HCT116 (cell line): ENCODE data around the gene YIPF2. TPM values are rescaled to one million over a fixed set of nuclear protein-coding genes. Genes with fewer than 3 reads are reported as not detected.

Experiments used
- ATAC-seq: fragments of 200-7000 bp; cut with Tn5 transposase; 2 replicates; pipeline ENCODE4 v1.9.1; 2020; ENCODE audit warnings: mild to moderate bottlenecking, moderate library complexity
- BruUV-seq: library from RNA; stranded (reverse); fragments of 400-500 nt; replicated peaks from 2 replicates; lab custom pipeline; 2021; lab: Mats Ljungman, UMichigan
- CTCF ChIA-PET: fragments of 300-600 bp; sonication (Branson Sonifier 250); formaldehyde crosslinking; loops from one replicate; lab custom pipeline; 2021; ENCODE audit warnings: antibody characterized with exemption; lab: Charles Lee
- POLR2A ChIA-PET: fragments of 300-600, 350-600 bp; sonication (Branson Sonifier 250); formaldehyde crosslinking; loops from one replicate; lab custom pipeline; 2021; ENCODE audit warnings: antibody characterized with exemption; lab: Charles Lee
- RAD21 ChIA-PET, 2 experiments: fragments of 300-600 bp; sonication (Branson Sonifier 250); formaldehyde crosslinking; loops; one replicate each; lab custom pipeline; 2023; ENCODE audit warnings: low total read pairs in 2 of 2; ENCODE audit not compliant: uncharacterized antibody in 2 of 2, unreplicated experiment in 2 of 2, low non-redundant PET in 1 of 2; lab: Charles Lee
- DNase-seq: peaks from one replicate; pipeline ENCODE4 v3.0.0-alpha.2; 2010; ENCODE audit warnings: low read depth, low spot score
- H2AFZ ChIP-seq: fragments of 200-600 bp; shearing (Covaris generic), sonication (generic); 2 replicates; pipeline ENCODE4 v1.6.1; 2017; ENCODE audit warnings: low read depth, mixed run types, mixed read lengths, antibody characterized with exemption, low read length; ENCODE audit not compliant: poor library complexity, severe bottlenecking
- H3K27ac ChIP-seq: 2 replicates; pipeline ENCODE4 v1.5.1; 2012; ENCODE audit warnings: low read depth, low read length
- H3K27me3 ChIP-seq: fragments of 200-600 bp; sonication (generic); 2 replicates; pipeline ENCODE4 v1.6.1; 2016; ENCODE audit warnings: mixed run types, low read length, mixed read lengths; ENCODE audit not compliant: insufficient read depth
- H3K36me3 ChIP-seq, 2 experiments: fragments of 200-500 bp in 1 of 2; fragments of 200-600 bp in 1 of 2; sonication (Bioruptor generic) in 1 of 2; sonication (generic) in 1 of 2; 2 replicates each; pipeline versions ENCODE4 v1.5.1 to v1.6.1; 2014 to 2016; ENCODE audit warnings: low read length in 2 of 2, inconsistent platforms in 1 of 2, mixed read lengths in 1 of 2, mixed run types in 1 of 2; ENCODE audit not compliant: insufficient read depth in 2 of 2, control insufficient read depth in 1 of 2
- H3K4me1 ChIP-seq, 2 experiments: fragments of 200-600 bp in 1 of 2; sonication (generic) in 1 of 2; 2 replicates each; pipeline versions ENCODE4 v1.5.1 to v1.6.1; 2012 to 2017; ENCODE audit warnings: low read length in 2 of 2, inconsistent platforms in 1 of 2, mild to moderate bottlenecking in 1 of 2, mixed read lengths in 1 of 2, mixed run types in 1 of 2, moderate library complexity in 1 of 2; ENCODE audit not compliant: insufficient read depth in 2 of 2, control insufficient read depth in 1 of 2
- H3K4me2 ChIP-seq: fragments of 200-600 bp; sonication (generic); 2 replicates; pipeline ENCODE4 v1.6.1; 2017; ENCODE audit warnings: mixed run types, low read length, mixed read lengths
- H3K4me3 ChIP-seq, 2 experiments: fragments of 200-600 bp in 1 of 2; sonication (generic) in 1 of 2; replicated peaks in 1 of 2; 2 replicates each; pipeline ENCODE4 v1.5.1; 2011 to 2016; ENCODE audit warnings: low read length in 2 of 2, control low read depth in 1 of 2, low read depth in 1 of 2, mild to moderate bottlenecking in 1 of 2, mixed read lengths in 1 of 2, mixed run types in 1 of 2
- H3K79me2 ChIP-seq: fragments of 200-600 bp; sonication (generic); 2 replicates; pipeline ENCODE4 v1.6.1; 2017; ENCODE audit warnings: mild to moderate bottlenecking, mixed run types, low read length, moderate library complexity, mixed read lengths; ENCODE audit not compliant: insufficient read depth
- H3K9ac ChIP-seq: fragments of 200-600 bp; sonication (generic); 2 replicates; pipeline ENCODE4 v1.6.1; 2016; ENCODE audit warnings: low read length, mixed read lengths
- H3K9me2 ChIP-seq: fragments of 200-600 bp; sonication (generic), shearing (Covaris generic); 2 replicates; pipeline ENCODE4 v1.6.1; 2017; ENCODE audit warnings: mixed run types, mild to moderate bottlenecking, moderate library complexity; ENCODE audit not compliant: insufficient read depth
- H3K9me3 ChIP-seq, 2 experiments: fragments of 200-500 bp in 1 of 2; fragments of 200-600 bp in 1 of 2; sonication (Bioruptor generic) in 1 of 2; sonication (generic) in 1 of 2; 2 replicates each; pipeline ENCODE4 v1.6.1; 2014 to 2017; ENCODE audit warnings: low read length in 2 of 2, mixed read lengths in 2 of 2, inconsistent platforms in 1 of 2, low read depth in 1 of 2, mild to moderate bottlenecking in 1 of 2, mixed run types in 1 of 2, moderate library complexity in 1 of 2; ENCODE audit not compliant: control insufficient read depth in 1 of 2, insufficient read depth in 1 of 2
- H4K20me1 ChIP-seq: fragments of 200-600 bp; sonication (generic), shearing (Covaris generic); 2 replicates; pipeline ENCODE4 v1.6.1; 2017; ENCODE audit warnings: mixed run types, mild to moderate bottlenecking, moderate library complexity; ENCODE audit not compliant: insufficient read depth
- CEBPB ChIP-seq: IDR thresholded peaks from 2 replicates; pipeline ENCODE4 v1.6.1; 2012; ENCODE audit warnings: low read depth
- EGR1 ChIP-seq: IDR thresholded peaks from 2 replicates; pipeline ENCODE4 v1.6.1; 2012; ENCODE audit warnings: low read depth
- ELF1 ChIP-seq: IDR thresholded peaks from 2 replicates; pipeline ENCODE4 v1.6.1; 2012; ENCODE audit warnings: low read depth, borderline replicate concordance
- FOSL1 ChIP-seq: IDR thresholded peaks from 2 replicates; pipeline ENCODE4 v1.6.1; 2012; ENCODE audit warnings: low read depth
- JUND ChIP-seq: IDR thresholded peaks from 2 replicates; pipeline ENCODE4 v1.6.1; 2012
- POLR2AphosphoS5 ChIP-seq: IDR thresholded peaks from 2 replicates; pipeline ENCODE4 v1.6.1; 2011; ENCODE audit warnings: mild to moderate bottlenecking, low read depth, low read length, moderate library complexity
- RAD21 ChIP-seq: IDR thresholded peaks from 2 replicates; pipeline ENCODE4 v1.6.1; 2012; ENCODE audit warnings: low read depth, mild to moderate bottlenecking
- SIN3A ChIP-seq: IDR thresholded peaks from 2 replicates; pipeline ENCODE4 v1.6.1; 2012; ENCODE audit warnings: low read depth
- TCF7L2 ChIP-seq: IDR thresholded peaks from 2 replicates; pipeline ENCODE4 v1.7.0; 2011; ENCODE audit warnings: borderline replicate concordance, inconsistent platforms; ENCODE audit not compliant: insufficient read depth, insufficient read length; ENCODE audit errors: extremely low read depth
- ZNF274 ChIP-seq: fragments of 200-500 bp; sonication (Bioruptor generic); IDR thresholded peaks from 2 replicates; pipeline ENCODE4 v1.6.1; 2014; ENCODE audit warnings: mild to moderate bottlenecking, low read depth, low read length, inconsistent platforms
- intact Hi-C: fragments of 100-400 bp; cut with micrococcal nuclease; formaldehyde crosslinking; loops from 2 replicates; pipeline ENCODE4 v1.10.0; 2022
- total RNA-seq: library from RNA; stranded (reverse); gene quantifications from one replicate; pipeline ENCODE4 v1.2.1, GENCODE V29; 2021; ENCODE audit not compliant: unreplicated experiment
- TF ChIP-seq, protein P1 (sequence below): IDR thresholded peaks from 2 replicates; pipeline ENCODE4 v1.6.1; 2011; ENCODE audit warnings: mild to moderate bottlenecking, low read length, moderate library complexity; ENCODE audit not compliant: insufficient replicate concordance; ENCODE audit errors: extremely low read depth

YIPF2 gene
- total RNA-seq, 1 experiment from 2014 or later, result 44.7 TPM

DNA sequence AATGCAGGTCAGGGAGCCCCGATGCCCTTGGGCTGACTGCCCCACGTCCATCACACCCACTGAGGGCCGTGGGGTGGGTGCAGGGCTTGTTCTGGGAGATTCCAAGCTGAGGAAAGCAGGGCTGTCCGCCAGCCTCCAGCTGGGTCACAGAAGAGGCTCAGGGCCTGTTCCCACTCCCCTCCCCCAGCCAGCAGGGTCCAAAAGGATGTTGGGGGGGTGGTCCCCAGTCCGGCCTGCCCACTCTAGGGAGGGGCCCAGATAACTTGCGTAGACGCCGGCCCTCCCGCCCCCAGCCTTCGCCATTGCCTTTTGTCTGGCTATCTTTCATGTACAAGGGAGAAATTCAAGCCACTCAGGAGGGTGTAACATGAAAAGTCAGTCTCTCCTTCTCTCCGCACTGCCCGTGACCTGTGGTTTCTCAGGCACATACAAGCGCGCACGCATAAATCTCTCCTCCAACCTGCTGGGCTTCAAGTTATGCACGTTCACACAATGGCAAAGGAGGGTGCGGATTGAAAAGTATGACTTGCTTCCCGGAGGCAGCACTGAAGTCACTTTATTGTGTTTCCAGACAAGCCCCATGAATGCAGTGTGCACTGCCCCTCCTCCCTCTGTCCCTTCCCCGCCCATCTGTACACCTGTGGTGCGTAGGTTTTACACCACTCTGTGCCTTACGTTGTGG, 36.9 kb downstream of the YIPF2 start:
- no TSS peak for BruUV-seq
- Histone ChIP-seq H3K9me3 (no peaks in the 10 kb centered on the region), H3K36me3 (no peaks in the 10 kb centered on the region), H3K27ac (no peak overlapping the region), H2AFZ (no peak overlapping the region), H3K4me3 (no peak overlapping the region), H3K4me2 (no peak overlapping the region), H3K9ac (no peak overlapping the region), H3K27me3 (no peaks in the 10 kb centered on the region), H3K9me2 (no peaks in the 10 kb centered on the region), H3K4me1 (peaks cover 11 to 21% of the 10 kb centered on the region in 2 experiments), H4K20me1 (no peaks in the 10 kb centered on the region), H3K79me2 (peaks cover 91% of the 10 kb centered on the region)
- ChIA-PET CTCF (no interaction called here), RAD21 (no interaction called here), POLR2A (no interaction called here)
- intact Hi-C loops, result no loop called here
- TF ChIP-seq TCF7L2, result no peak
- TF ChIP-seq ELF1, result no peak
- no peak for TF ChIP-seq RAD21
- no peak for DNase-seq
- no peak for ATAC-seq

DNA sequence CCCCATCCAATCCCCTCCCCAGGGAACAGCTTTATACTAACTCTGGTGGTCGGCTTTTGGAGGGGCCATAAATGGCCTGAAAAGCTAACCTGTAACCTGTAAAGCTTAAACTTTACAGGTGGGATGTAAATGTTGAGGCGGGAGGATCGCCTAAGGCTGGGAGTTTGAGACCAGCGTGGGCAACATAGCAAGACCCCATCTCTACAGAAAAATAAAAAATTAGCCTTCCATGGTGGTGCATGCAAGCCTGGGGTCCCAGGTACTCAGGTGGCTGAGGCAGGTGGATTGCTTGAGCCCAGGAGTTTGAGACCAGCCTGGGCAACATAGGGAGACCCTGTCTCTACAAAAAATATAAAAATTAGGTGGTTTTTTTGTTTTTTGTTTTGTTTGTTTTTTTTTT, 38.6 kb downstream of the YIPF2 start:
- Histone ChIP-seq H3K4me2 (no peak overlapping the region), H3K27ac (no peak overlapping the region), H3K27me3 (no peaks in the 10 kb centered on the region), H3K4me3 (no peak overlapping the region), H4K20me1 (peaks cover 5% of the 10 kb centered on the region; the same call in 1 of the 2 replicates), H3K4me1 (peaks cover 17 to 37% of the 10 kb centered on the region in 2 experiments), H3K79me2 (peaks cover 92% of the 10 kb centered on the region), H3K9ac (no peak overlapping the region), H2AFZ (no peak overlapping the region), H3K9me2 (no peaks in the 10 kb centered on the region), H3K36me3 (no peaks in the 10 kb centered on the region), H3K9me3 (no peaks in the 10 kb centered on the region)
- BruUV-seq, result no TSS peak
- DNase-seq (no peak), ATAC-seq (no peak)
- CTCF ChIA-PET, result no interaction called here
- TF ChIP-seq ELF1 (no peak), CEBPB (no peak), EGR1 (no peak), RAD21 (no peak), POLR2AphosphoS5 (no peak), ZNF274 (no peak), SIN3A (no peak), FOSL1 (no peak), JUND (no peak)
- TF ChIP-seq, protein P1, sequence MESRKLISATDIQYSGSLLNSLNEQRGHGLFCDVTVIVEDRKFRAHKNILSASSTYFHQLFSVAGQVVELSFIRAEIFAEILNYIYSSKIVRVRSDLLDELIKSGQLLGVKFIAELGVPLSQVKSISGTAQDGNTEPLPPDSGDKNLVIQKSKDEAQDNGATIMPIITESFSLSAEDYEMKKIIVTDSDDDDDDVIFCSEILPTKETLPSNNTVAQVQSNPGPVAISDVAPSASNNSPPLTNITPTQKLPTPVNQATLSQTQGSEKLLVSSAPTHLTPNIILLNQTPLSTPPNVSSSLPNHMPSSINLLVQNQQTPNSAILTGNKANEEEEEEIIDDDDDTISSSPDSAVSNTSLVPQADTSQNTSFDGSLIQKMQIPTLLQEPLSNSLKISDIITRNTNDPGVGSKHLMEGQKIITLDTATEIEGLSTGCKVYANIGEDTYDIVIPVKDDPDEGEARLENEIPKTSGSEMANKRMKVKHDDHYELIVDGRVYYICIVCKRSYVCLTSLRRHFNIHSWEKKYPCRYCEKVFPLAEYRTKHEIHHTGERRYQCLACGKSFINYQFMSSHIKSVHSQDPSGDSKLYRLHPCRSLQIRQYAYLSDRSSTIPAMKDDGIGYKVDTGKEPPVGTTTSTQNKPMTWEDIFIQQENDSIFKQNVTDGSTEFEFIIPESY, result no peak
- intact Hi-C loops, result no loop called here
- RAD21 ChIA-PET, result no interaction called here
- POLR2A ChIA-PET, result no interaction called here
